Spleen (tissue), 11 donors: ENCODE results near the gene GRK5. TPM values are rescaled to one million over a fixed set of nuclear protein-coding genes. Genes with fewer than 3 reads are reported as not detected.
A peak's percentile ranks its signal among the peaks of the same experiment; 100 is the strongest.

Experiments
- DNase-seq: peaks from one replicate; pipeline ENCODE4 v3.0.0-alpha.2; 2020
- H3K27ac ChIP-seq, 8 donors: fragments of 200-600 bp; sonication (generic) in 7 of 8; 1 replicate in 4 of 8; 2 replicates in 4 of 8; pipeline versions ENCODE4 v1.5.0 to v1.8.0; 2016 to 2021; ENCODE audit warnings: inconsistent platforms in 4 of 8, mild to moderate bottlenecking in 4 of 8, moderate library complexity in 1 of 8
- H3K27me3 ChIP-seq, 7 donors: fragments of 200-600 bp; sonication (generic) in 6 of 7; replicated peaks in 1 of 7; 1 replicate in 4 of 7; 2 replicates in 3 of 7; pipeline versions ENCODE4 v1.5.0 to v1.8.0; 2016 to 2021; ENCODE audit warnings: inconsistent platforms in 3 of 7, mild to moderate bottlenecking in 1 of 7
- H3K36me3 ChIP-seq, 6 donors: fragments of 200-600 bp; sonication (generic) in 5 of 6; 1 replicate in 4 of 6; 2 replicates in 2 of 6; pipeline versions ENCODE4 v1.5.0 to v1.8.0; 2016 to 2021; ENCODE audit warnings: inconsistent platforms in 2 of 6
- H3K4me1 ChIP-seq, 6 donors: fragments of 200-600 bp; sonication (generic) in 5 of 6; 1 replicate in 3 of 6; 2 replicates in 3 of 6; pipeline versions ENCODE4 v1.5.0 to v1.8.0; 2016 to 2021; ENCODE audit warnings: inconsistent platforms in 3 of 6
- H3K4me3 ChIP-seq, 8 donors: fragments of 200-600 bp; sonication (generic) in 7 of 8; 1 replicate in 4 of 8; 2 replicates in 4 of 8; pipeline versions ENCODE4 v1.5.0 to v1.8.0; 2016 to 2021; ENCODE audit warnings: inconsistent platforms in 4 of 8, mild to moderate bottlenecking in 4 of 8, moderate library complexity in 2 of 8
- H3K9me3 ChIP-seq, 8 donors: fragments of 200-600 bp; sonication (generic) in 7 of 8; 1 replicate in 4 of 8; 2 replicates in 4 of 8; pipeline versions ENCODE4 v1.5.0 to v1.8.0; 2016 to 2021; ENCODE audit warnings: inconsistent platforms in 4 of 8
- POLR2A ChIP-seq, 3 donors: fragments of 450-650 bp; IDR thresholded peaks; one replicate each; pipeline ENCODE4 v1.5.1; 2017; ENCODE audit warnings: antibody characterized with exemption in 3 of 3, mild to moderate bottlenecking in 1 of 3
- POLR2AphosphoS5 ChIP-seq, 3 donors: sonication (generic); formaldehyde crosslinking; IDR thresholded peaks; one replicate each; pipeline ENCODE4 v1.5.1; 2017; ENCODE audit warnings: antibody characterized with exemption in 3 of 3
- WGBS, 5 donors: extraction: QIAGEN DNeasy Blood & Tissue Kit in 3 of 5; methylation state at CpG; one replicate each; pipeline versions ENCODE4 v1.1.5 to v1.1.7; 2013 to 2018; 5-methylcytosine and 5-hydroxymethylcytosine counted together
- intact Hi-C: fragments of 100-400 bp; cut with DNase I; formaldehyde crosslinking; loops from one replicate; pipeline ENCODE4 v1.15.0; 2023; ENCODE audit warnings: low total_unique reads
- polyA plus RNA-seq, 3 donors: library from polyadenylated mRNA; stranded (reverse); fragments of 200-250 nt; gene quantifications; one replicate each; pipeline ENCODE4 v1.2.1, GENCODE V29; 2013
- total RNA-seq, 7 donors: library from RNA; depleted of rRNA in 3 of 7; stranded (reverse); fragments of >200 nt in 3 of 7; fragmentation: NEBNext Ultra II Directional in 4 of 7; extraction: Animal tissue kit (Norgen Biotek cat#: 25700) in 4 of 7; gene quantifications; one replicate each; pipeline versions ENCODE4 v1.1.0 to v1.2.1, GENCODE V29; 2016 to 2021
- TF ChIP-seq, protein P1 (sequence below), 11 experiments: fragments of 200-600 bp in 7 of 11; fragments of 450-650 bp in 4 of 11; sonication (generic) in 4 of 11; IDR thresholded peaks in 8 of 11; conservative IDR thresholded peaks in 3 of 11; 1 replicate in 7 of 11; 2 replicates in 4 of 11; pipeline versions ENCODE4 v1.4.0 to v1.8.0; 2016 to 2021; ENCODE audit warnings: antibody characterized with exemption in 11 of 11, inconsistent platforms in 4 of 11, mild to moderate bottlenecking in 1 of 11
- donor health status: healthy with polysubstance abuse.
- donor health status: DM: no; HTN: no; CAD: no; lungs with moderate emphysema.
- donor health status: DM: no; HTN: no; CAD: no.
- donor health status: Bipolar disorder and iron deficiency.
- donor health status: healthy.
- donor health status: DM: no; HTN: no; CAD: no.
- donor health status: DM: yes; HTN: yes; CAD: no.

The GRK5 gene
- total and polyA plus RNA-seq, 10 donors: 15.5 to 85.2 (median 52.1) TPM

DNA sequence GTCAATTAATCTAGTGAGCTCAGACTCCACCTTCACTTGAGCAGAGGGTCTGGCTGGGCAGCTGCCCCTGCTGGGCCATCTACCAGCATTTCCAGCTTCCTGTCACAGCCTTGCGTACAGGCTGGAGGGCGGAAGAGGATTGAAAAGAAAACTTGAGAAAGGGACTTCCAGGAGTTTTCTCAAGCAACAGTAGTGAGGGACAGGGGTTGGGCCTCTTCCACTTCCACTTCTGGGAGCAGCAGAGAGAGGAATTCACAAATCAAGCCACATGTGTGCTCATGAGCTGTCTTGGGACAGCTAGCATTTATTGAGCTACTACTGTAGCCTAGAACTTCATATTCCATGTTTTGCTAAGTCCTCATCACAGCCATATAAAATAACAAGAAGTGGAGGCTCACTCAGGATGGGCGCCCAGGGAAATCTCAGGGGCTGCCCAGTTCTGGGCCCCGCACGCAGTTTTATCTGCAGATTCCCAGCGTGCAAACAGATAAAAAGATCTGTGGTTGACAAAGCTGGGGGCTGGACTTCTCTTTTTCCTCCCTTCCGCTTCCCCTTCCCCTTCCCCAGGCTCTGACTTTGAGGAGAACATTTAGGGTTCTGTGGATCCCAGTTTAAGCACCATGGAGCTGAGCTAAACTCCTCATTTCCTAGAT lies 199.4 kb downstream of the GRK5 start:
- DNase-seq: no peak
- peaks cover 0 to 5% (median 0%) of the 10 kb centered on the region in 6 donors for H3K36me3 ChIP-seq
- intact Hi-C loops: no loop called here
- H3K4me3 ChIP-seq: peak overlapping the region in 1 of 8 donors; percentile 36
- peaks cover 37 to 96% (median 71%) of the 10 kb centered on the region in 6 donors for H3K4me1 ChIP-seq
- 44 to 78% (median 58%) methylated on average over 6 to 7 of the region's 7 CpGs for WGBS, 5 donors
- H3K27me3 ChIP-seq: no peaks in the 10 kb centered on the region
- H3K9me3 ChIP-seq: no peaks in the 10 kb centered on the region
- H3K27ac ChIP-seq: peak overlapping the region; percentile 23 to 88 (median 79)
- TF ChIP-seq POLR2AphosphoS5 (IDR thresholded peaks at IDR 0.05) (no peak), POLR2A (IDR thresholded peaks at IDR 0.05) (no peak)
- TF ChIP-seq, protein P1, sequence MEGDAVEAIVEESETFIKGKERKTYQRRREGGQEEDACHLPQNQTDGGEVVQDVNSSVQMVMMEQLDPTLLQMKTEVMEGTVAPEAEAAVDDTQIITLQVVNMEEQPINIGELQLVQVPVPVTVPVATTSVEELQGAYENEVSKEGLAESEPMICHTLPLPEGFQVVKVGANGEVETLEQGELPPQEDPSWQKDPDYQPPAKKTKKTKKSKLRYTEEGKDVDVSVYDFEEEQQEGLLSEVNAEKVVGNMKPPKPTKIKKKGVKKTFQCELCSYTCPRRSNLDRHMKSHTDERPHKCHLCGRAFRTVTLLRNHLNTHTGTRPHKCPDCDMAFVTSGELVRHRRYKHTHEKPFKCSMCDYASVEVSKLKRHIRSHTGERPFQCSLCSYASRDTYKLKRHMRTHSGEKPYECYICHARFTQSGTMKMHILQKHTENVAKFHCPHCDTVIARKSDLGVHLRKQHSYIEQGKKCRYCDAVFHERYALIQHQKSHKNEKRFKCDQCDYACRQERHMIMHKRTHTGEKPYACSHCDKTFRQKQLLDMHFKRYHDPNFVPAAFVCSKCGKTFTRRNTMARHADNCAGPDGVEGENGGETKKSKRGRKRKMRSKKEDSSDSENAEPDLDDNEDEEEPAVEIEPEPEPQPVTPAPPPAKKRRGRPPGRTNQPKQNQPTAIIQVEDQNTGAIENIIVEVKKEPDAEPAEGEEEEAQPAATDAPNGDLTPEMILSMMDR (IDR thresholded peaks at IDR 0.05 in 8 of 11, conservative IDR thresholded peaks at IDR 0.05 in 3 of 11): no peak

DNA sequence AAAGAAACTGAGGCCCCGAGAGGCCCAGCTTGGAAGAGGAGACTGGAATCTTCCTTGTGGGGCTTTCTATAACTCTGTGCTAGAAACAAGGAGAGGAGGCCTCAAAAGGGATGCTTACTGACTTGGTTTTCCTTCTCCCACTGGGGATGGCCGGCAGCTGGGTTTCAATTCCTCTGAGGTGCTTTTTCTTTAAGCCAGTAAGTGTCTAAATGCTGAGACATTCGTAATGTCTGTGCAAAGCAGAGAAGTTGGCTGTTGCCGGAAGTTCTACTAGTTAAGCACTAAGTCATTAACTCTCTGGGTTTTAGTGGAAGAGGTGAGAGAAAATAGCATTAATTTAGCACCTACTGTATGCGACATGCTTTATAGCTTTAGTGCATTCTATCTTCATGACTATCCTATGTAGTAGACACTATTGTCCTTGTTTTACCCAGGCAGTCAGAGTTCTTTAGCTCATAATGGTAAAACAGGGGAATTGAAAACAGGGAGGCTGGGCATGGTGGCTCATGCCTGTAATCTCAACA lies 199.9 kb downstream of the GRK5 start:
- intact Hi-C loops: no loop called here
- no peak for TF ChIP-seq POLR2A (IDR thresholded peaks at IDR 0.05)
- TF ChIP-seq POLR2AphosphoS5 (IDR thresholded peaks at IDR 0.05): no peak
- TF ChIP-seq, protein P1 (IDR thresholded peaks at IDR 0.05 in 8 of 11, conservative IDR thresholded peaks at IDR 0.05 in 3 of 11): no peak
- 74 to 85% (median 77%) methylated on average over 5 of the region's 5 CpGs for WGBS, 5 donors
- H3K4me1 ChIP-seq: peaks cover 38 to 96% (median 73%) of the 10 kb centered on the region in 6 donors
- H3K27me3 ChIP-seq: no peaks in the 10 kb centered on the region
- no peaks in the 10 kb centered on the region for H3K36me3 ChIP-seq
- peak overlapping the region; percentile 23 to 88 (median 79) for H3K27ac ChIP-seq
- no peaks in the 10 kb centered on the region for H3K9me3 ChIP-seq
- no peak for DNase-seq
- H3K4me3 ChIP-seq: peak overlapping the region in 1 of 8 donors; percentile 36

GRCh38 chr10:119408072-119408471 lies 200.7 kb downstream of the GRK5 start:
- Histone ChIP-seq H3K4me3 (no peak overlapping the region), H3K36me3 (no peaks in the 10 kb centered on the region), H3K27ac (peak overlapping the region; percentile 32 to 88 (median 82)), H3K27me3 (no peaks in the 10 kb centered on the region), H3K9me3 (no peaks in the 10 kb centered on the region), H3K4me1 (peaks cover 45 to 98% (median 78%) of the 10 kb centered on the region in 6 donors)
- DNase-seq: no peak
- TF ChIP-seq, protein P1 (IDR thresholded peaks at IDR 0.05 in 8 of 11, conservative IDR thresholded peaks at IDR 0.05 in 3 of 11): no peak
- TF ChIP-seq POLR2A (IDR thresholded peaks at IDR 0.05) (no peak), POLR2AphosphoS5 (IDR thresholded peaks at IDR 0.05) (no peak)
- intact Hi-C loops: no loop called here
- 65 to 92% (median 72%) methylated on average over 4 of the region's 4 CpGs for WGBS, 5 donors

- intact Hi-C loops: no loop called here
- 71 to 87% (median 77%) methylated on average over 14 of the region's 14 CpGs for WGBS, 5 donors
- Histone ChIP-seq H3K36me3 (no peaks in the 10 kb centered on the region), H3K4me3 (no peak overlapping the region), H3K9me3 (no peaks in the 10 kb centered on the region), H3K4me1 (peaks cover 46 to 100% (median 75%) of the 10 kb centered on the region in 6 donors), H3K27ac (peak overlapping the region; percentile 32 to 88 (median 82)), H3K27me3 (no peaks in the 10 kb centered on the region)
- TF ChIP-seq POLR2AphosphoS5 (IDR thresholded peaks at IDR 0.05): peak; percentile 50 to 62 (median 59)
- TF ChIP-seq, protein P1 (IDR thresholded peaks at IDR 0.05 in 8 of 11, conservative IDR thresholded peaks at IDR 0.05 in 3 of 11): no peak
- DNase-seq: no peak
Measured at GRCh38 chr10:119408969-119409371, 201.6 kb downstream of the GRK5 start.
